MM.1S (cell line): ENCODE measurements around the gene FAIM2.

Experiments
- CTCF ChIP-seq: fragments of 300-600 bp; sonication (generic); IDR thresholded peaks from 2 replicates; pipeline ENCODE4 v1.5.1; 2016; ENCODE audit warnings: antibody characterized with exemption, low read length, mixed read lengths
- EZH2 ChIP-seq: fragments of 300-600 bp; sonication (generic); optimal IDR thresholded peaks from 2 replicates; pipeline ENCODE3; 2017; ENCODE audit warnings: low read depth, mild to moderate bottlenecking, antibody characterized with exemption, low read length, mixed read lengths
- EZH2phosphoT487 ChIP-seq: fragments of 300-600 bp; sonication (generic); IDR thresholded peaks from 2 replicates; pipeline ENCODE4 v1.6.1; 2018; ENCODE audit warnings: antibody characterized with exemption, low read length

- no peak for TF ChIP-seq CTCF
- TF ChIP-seq EZH2phosphoT487: no peak
- no peak for TF ChIP-seq EZH2
Measured at GRCh38 chr12:49842519-49843352, 61.0 kb downstream of the FAIM2 start, which contains the start of gene BCDIN3D.
